Activated CD4-positive, alpha-beta T cell treated with anti-CD3 and anti-CD28 coated beads for 36 hours (primary cell): ENCODE measurements around the gene C1RL. TPM values are rescaled to one million over a fixed set of nuclear protein-coding genes. Genes with fewer than 3 reads are reported as not detected.
A peak's percentile ranks its signal among the peaks of the same experiment; 100 is the strongest.

ENCODE experiments used
- ATAC-seq: fragments of 200-7000 bp; cut with Tn5 transposase; one replicate; pipeline ENCODE4 v1.10.0; 2021; ENCODE audit warnings: mild to moderate bottlenecking, moderate library complexity
- CTCF ChIA-PET: fragments of 350-600 bp; sonication (Branson Sonifier 250); formaldehyde crosslinking; loops from one replicate; lab custom pipeline; 2021; ENCODE audit warnings: antibody characterized with exemption; lab: Charles Lee
- POLR2A ChIA-PET: fragments of 350-600 bp; sonication (Branson Sonifier 250); formaldehyde crosslinking; loops from one replicate; lab custom pipeline; 2021; ENCODE audit warnings: antibody characterized with exemption, inconsistent platforms; lab: Charles Lee
- DNase-seq: peaks from one replicate; pipeline ENCODE4 v3.0.0-alpha.2; 2020
- H3K27ac Mint-ChIP-seq: one replicate; pipeline ENCODE4 v1.8.0; 2021; ENCODE audit warnings: mixed read lengths
- H3K27me3 Mint-ChIP-seq: one replicate; pipeline ENCODE4 v1.8.0; 2021; ENCODE audit warnings: mixed read lengths
- H3K36me3 Mint-ChIP-seq: one replicate; pipeline ENCODE4 v1.8.0; 2021; ENCODE audit warnings: low read depth, mixed read lengths
- H3K4me1 Mint-ChIP-seq: one replicate; pipeline ENCODE4 v1.8.0; 2021; ENCODE audit warnings: mixed read lengths
- H3K4me3 Mint-ChIP-seq: one replicate; pipeline ENCODE4 v1.8.0; 2021; ENCODE audit warnings: mild to moderate bottlenecking, moderate library complexity, mixed read lengths
- H3K9me3 Mint-ChIP-seq: one replicate; pipeline ENCODE4 v1.8.0; 2021; ENCODE audit warnings: low read depth, mixed read lengths
- intact Hi-C, 2 experiments: fragments of 100-400 bp; cut with DNase I in 1 of 2; cut with micrococcal nuclease in 1 of 2; formaldehyde crosslinking; loops; one replicate each; pipeline versions ENCODE4 v1.14.2 to v1.15.1; 2022 to 2024; cut with DNase I, micrococcal nuclease
- total RNA-seq, 2 experiments: library from RNA; stranded (reverse); gene quantifications; one replicate each; pipeline ENCODE4 v1.2.3, GENCODE V29; 2021

Gene C1RL
- total RNA-seq, 2 experiments from 2014 or later = 17.3 to 18.9 TPM

DNA sequence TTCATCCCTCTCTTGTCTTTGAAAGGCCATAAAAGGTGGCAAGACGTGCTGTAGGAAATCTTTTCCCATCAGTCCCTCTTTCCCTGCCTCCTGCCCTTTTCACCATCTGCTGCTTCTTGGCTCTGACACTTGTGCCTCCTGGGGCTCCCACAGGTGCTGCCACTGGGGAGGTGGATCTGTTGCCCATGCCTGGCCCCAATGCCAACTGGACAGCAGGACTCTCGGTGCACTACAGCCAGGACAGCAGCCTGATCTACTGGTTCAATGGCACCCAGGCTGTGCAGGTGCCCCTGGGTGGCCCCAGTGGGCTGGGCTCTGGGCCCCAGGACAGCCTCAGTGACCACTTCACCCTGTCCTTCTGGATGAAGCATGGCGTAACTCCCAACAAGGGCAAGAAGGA lies 27.7 kb upstream of the C1RL start:
- ChIA-PET POLR2A (no interaction called here), CTCF (interaction anchor here (1.1 kb wide), 1 partner anchor 28 kb away, joined by 5 read pairs; the partner anchor contains the start of gene C1RL)
- ATAC-seq = no peak
- intact Hi-C loops = no loop called here
- Mint-ChIP-seq H3K4me1 (peaks cover 4% of the 10 kb centered on the region), H3K9me3 (no peaks in the 10 kb centered on the region), H3K27me3 (no peaks in the 10 kb centered on the region), H3K27ac (no peak overlapping the region), H3K36me3 (peaks cover 20% of the 10 kb centered on the region), H3K4me3 (no peak overlapping the region)
- no peak for DNase-seq

GRCh38 chr12:7136071-7136470 lies 27.1 kb upstream of the C1RL start:
- no peak overlapping the region for H3K27ac Mint-ChIP-seq
- H3K36me3 Mint-ChIP-seq = peaks cover 16% of the 10 kb centered on the region
- no peak overlapping the region for H3K4me3 Mint-ChIP-seq
- ATAC-seq (no peak), DNase-seq (no peak)
- ChIA-PET CTCF (interaction anchor here (1.1 kb wide), 1 partner anchor 27 kb away, joined by 5 read pairs; the partner anchor contains the start of gene C1RL), POLR2A (no interaction called here)
- intact Hi-C loops = no loop called here
- no peaks in the 10 kb centered on the region for H3K27me3 Mint-ChIP-seq
- H3K9me3 Mint-ChIP-seq = no peaks in the 10 kb centered on the region
- H3K4me1 Mint-ChIP-seq = peaks cover 11% of the 10 kb centered on the region

- Mint-ChIP-seq H3K36me3 (peaks cover 16% of the 10 kb centered on the region), H3K4me1 (peaks cover 21% of the 10 kb centered on the region)
These were observed 25.6 kb upstream of the C1RL start for GRCh38 chr12:7134396-7135166.

GRCh38 chr12:7131502-7131866 lies 22.5 kb upstream of the C1RL start:
- CTCF ChIA-PET = interaction anchor here (2.6 kb wide), 1 partner anchor 18 kb away, joined by 13 read pairs; no protein-coding TSS in a partner anchor
- ATAC-seq = peak; percentile 45
- no peaks in the 10 kb centered on the region for H3K27me3 Mint-ChIP-seq
- H3K36me3 Mint-ChIP-seq = peaks cover 12% of the 10 kb centered on the region
- POLR2A ChIA-PET = interaction anchor here (0.6 to 0.8 kb wide), 3 partner anchors 20 to 1112 kb away, joined by 3 to 5 read pairs (median 3); no protein-coding TSS in a partner anchor
- H3K27ac Mint-ChIP-seq = peak overlapping the region; percentile 74
- no peaks in the 10 kb centered on the region for H3K9me3 Mint-ChIP-seq
- peak overlapping the region; percentile 80 for H3K4me3 Mint-ChIP-seq
- intact Hi-C loops = loop anchor here in 1 of 2 experiments (2.0 kb wide), 1 partner anchor 895 kb away; no protein-coding TSS in a partner anchor
- H3K4me1 Mint-ChIP-seq = peaks cover 31% of the 10 kb centered on the region
- peak; percentile 51 for DNase-seq

More at GRCh38 chr12:7134396-7135166, 25.6 kb upstream of the C1RL start:
- DNase-seq (no peak), ATAC-seq (no peak)
- no peaks in the 10 kb centered on the region for H3K27me3 Mint-ChIP-seq
- ChIA-PET POLR2A (no interaction called here), CTCF (no interaction called here)
- no peak overlapping the region for H3K27ac Mint-ChIP-seq
- H3K9me3 Mint-ChIP-seq = no peaks in the 10 kb centered on the region
- no peak overlapping the region for H3K4me3 Mint-ChIP-seq
- intact Hi-C loops = no loop called here

DNA sequence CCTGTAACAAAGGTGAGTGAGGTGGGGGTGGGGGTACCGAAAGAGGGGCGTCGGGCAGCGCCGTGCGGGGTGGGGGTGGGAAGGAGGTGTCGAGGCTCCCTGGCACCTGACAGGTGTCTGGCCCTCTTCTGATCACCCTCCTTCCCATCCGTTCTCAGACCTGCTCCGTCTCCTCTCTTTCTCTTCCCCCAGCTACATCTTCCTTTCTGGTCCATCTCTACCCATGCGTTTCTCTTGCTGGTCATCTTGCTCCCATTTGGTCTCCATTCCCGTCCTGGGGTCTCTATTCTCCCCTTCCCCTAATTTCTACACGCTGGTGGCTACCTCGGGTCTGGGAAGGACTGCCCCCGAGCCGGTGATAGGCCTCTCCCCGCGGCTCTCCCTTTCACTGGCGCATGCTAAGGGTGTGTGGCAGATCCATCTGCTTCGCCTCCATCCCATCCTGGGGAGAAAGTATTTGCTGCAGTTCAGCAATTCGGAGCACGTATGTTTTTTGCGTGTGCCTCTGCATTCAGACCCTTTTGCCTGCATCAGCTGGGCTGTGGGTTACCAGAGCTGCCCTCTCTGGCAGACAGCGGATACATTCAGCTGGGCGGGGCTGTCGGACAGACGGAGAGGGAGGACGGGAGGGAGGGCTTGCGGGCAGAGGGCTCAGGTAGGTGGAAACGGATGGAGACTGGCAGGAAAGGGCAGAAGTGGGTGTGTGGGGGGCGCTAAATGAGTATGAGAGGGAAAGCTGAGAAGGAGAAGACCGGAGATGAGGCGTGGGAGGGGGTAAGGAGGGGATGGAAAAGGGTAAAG lies 21.9 kb upstream of the C1RL start:
- ATAC-seq = peak; percentile 45
- peak; percentile 71 for DNase-seq
- POLR2A ChIA-PET = interaction anchor here (0.6 to 0.8 kb wide), 3 partner anchors 20 to 1112 kb away, joined by 3 to 5 read pairs (median 3); no protein-coding TSS in a partner anchor
- Mint-ChIP-seq H3K4me1 (peaks cover 31% of the 10 kb centered on the region), H3K36me3 (peaks cover 9% of the 10 kb centered on the region), H3K27me3 (no peaks in the 10 kb centered on the region), H3K4me3 (peak overlapping the region; percentile 80), H3K27ac (peak overlapping the region; percentile 74), H3K9me3 (no peaks in the 10 kb centered on the region)
- intact Hi-C loops = loop anchor here in 1 of 2 experiments (1.0 to 2.0 kb wide), 4 partner anchors 23 to 896 kb away; partner anchors contain the start of genes LPCAT3 and PEX5
- CTCF ChIA-PET = interaction anchor here (0.6 to 2.6 kb wide), 4 partner anchors 15 to 184 kb away, joined by 3 to 13 read pairs (median 3); partner anchors contain the start of gene C1RL

- peaks cover under 1% of the 10 kb centered on the region for H3K36me3 Mint-ChIP-seq
- POLR2A ChIA-PET = interaction anchor here (0.6 kb wide), 1 partner anchor 51 kb away, joined by 5 read pairs; no protein-coding TSS in a partner anchor
- CTCF ChIA-PET = interaction anchor here (0.6 to 2.6 kb wide), 4 partner anchors 14 to 183 kb away, joined by 3 to 13 read pairs (median 3); partner anchors contain the start of gene C1RL
- intact Hi-C loops = loop anchor here in 1 of 2 experiments (1.0 to 2.0 kb wide), 4 partner anchors 22 to 897 kb away; partner anchors contain the start of genes LPCAT3 and PEX5
- peaks cover 31% of the 10 kb centered on the region for H3K4me1 Mint-ChIP-seq
- H3K27me3 Mint-ChIP-seq = no peaks in the 10 kb centered on the region
- peak within 1 kb of the TSS; percentile 80 for H3K4me3 Mint-ChIP-seq
- no peaks in the 10 kb centered on the region for H3K9me3 Mint-ChIP-seq
- ATAC-seq (peak; percentile 89), DNase-seq (peak; percentile 93)
- H3K27ac Mint-ChIP-seq = peak within 1 kb of the TSS; percentile 74
These were observed 21.1 kb upstream of the C1RL start, which contains the start of gene CLSTN3 for GRCh38 chr12:7129872-7130691. TSS of gene CLSTN3 (plus strand) at chr12:7130371. CDS start at chr12:7130649, 278 bp downstream.

- POLR2A ChIA-PET = no interaction called here
- no peak for ATAC-seq
- H3K27ac Mint-ChIP-seq = no peak overlapping the region
- no peaks in the 10 kb centered on the region for H3K36me3 Mint-ChIP-seq
- H3K9me3 Mint-ChIP-seq = no peaks in the 10 kb centered on the region
- no peaks in the 10 kb centered on the region for H3K27me3 Mint-ChIP-seq
- CTCF ChIA-PET = interaction anchor here (2.6 kb wide), 1 partner anchor 16 kb away, joined by 13 read pairs; no protein-coding TSS in a partner anchor
- H3K4me3 Mint-ChIP-seq = peak overlapping the region; percentile 80
- DNase-seq = no peak
- intact Hi-C loops = no loop called here
- peaks cover 31% of the 10 kb centered on the region for H3K4me1 Mint-ChIP-seq
These were observed 20.4 kb upstream of the C1RL start for GRCh38 chr12:7129287-7129871.

GRCh38 chr12:7128681-7129286 lies 19.8 kb upstream of the C1RL start, which contains the start of gene RBP5:
TSS of gene RBP5 (minus strand) at chr12:7128889. CDS start at chr12:7128775, 114 bp downstream.
- intact Hi-C loops = no loop called here
- H3K36me3 Mint-ChIP-seq = no peaks in the 10 kb centered on the region
- ChIA-PET CTCF (no interaction called here), POLR2A (no interaction called here)
- no peak within 1 kb of the TSS for H3K27ac Mint-ChIP-seq
- DNase-seq (no peak), ATAC-seq (no peak)
- no peaks in the 10 kb centered on the region for H3K27me3 Mint-ChIP-seq
- no peaks in the 10 kb centered on the region for H3K9me3 Mint-ChIP-seq
- peaks cover 31% of the 10 kb centered on the region for H3K4me1 Mint-ChIP-seq
- peak within 1 kb of the TSS; percentile 80 for H3K4me3 Mint-ChIP-seq

DNA sequence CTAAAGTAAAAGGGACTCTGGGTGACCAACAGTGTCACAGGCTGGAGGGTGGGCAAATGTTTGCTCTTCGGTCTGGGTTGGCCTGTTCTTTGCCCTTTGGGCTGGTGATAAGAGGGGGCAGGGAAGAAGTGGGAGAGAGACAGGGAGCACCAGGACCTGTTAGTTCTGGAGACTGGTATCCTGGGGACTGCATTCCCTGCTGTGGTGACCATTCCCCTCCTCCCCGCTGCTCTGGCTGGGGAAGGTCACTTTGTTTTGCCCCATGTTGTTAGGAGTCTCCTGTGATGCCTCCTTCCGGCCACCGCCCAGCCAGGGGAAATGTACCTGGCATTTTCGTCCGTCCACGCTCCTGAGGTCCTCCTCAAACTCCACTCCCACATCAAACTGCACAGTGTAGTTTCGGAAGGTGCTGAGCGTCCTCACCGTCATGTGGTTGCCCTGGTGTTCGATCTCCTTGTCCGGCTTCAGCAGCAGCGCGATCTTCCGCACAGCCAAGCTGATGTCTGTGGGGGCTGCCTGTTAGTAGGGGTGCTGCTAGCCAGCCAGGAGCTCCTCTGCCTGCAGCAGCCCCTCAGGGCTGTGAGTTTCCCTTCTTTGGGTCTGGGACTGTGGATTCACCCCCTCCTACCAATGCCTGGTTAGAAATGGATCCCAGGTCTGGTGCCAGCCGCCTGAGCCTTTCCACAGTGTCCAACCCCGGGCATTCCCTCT lies 19.1 kb upstream of the C1RL start:
- ChIA-PET POLR2A (no interaction called here), CTCF (no interaction called here)
- ATAC-seq = no peak

More for the DNA sequence above, 19.1 kb upstream of the C1RL start:
- Mint-ChIP-seq H3K4me3 (no peak overlapping the region), H3K27ac (no peak overlapping the region), H3K9me3 (no peaks in the 10 kb centered on the region), H3K36me3 (no peaks in the 10 kb centered on the region), H3K4me1 (peaks cover 31% of the 10 kb centered on the region), H3K27me3 (no peaks in the 10 kb centered on the region)
- intact Hi-C loops = no loop called here
- no peak for DNase-seq
